Epithelial cell of proximal tubule (primary cell): ENCODE data around the gene FAM168B. TPM values are rescaled to one million over a fixed set of nuclear protein-coding genes. Genes with fewer than 3 reads are reported as not detected.
"Not testable (repeated sequence)": the region's sequence is repeated elsewhere in the genome, so short reads cannot be mapped to it uniquely, and the experiment has no call there.

Source experiments
- DNase-seq: peaks from one replicate; pipeline ENCODE4 v3.0.0-alpha.2; 2011; ENCODE audit warnings: low read depth
- H3K4me3 ChIP-seq: 2 replicates; pipeline ENCODE4 v1.5.1; 2011; ENCODE audit warnings: low read depth, mild to moderate bottlenecking, low read length
- total RNA-seq: library from RNA; depleted of rRNA; stranded (reverse); fragments of >200 nt; gene quantifications from 2 replicates; pipeline ENCODE4 v1.2.3, GENCODE V29; 2015
- TF ChIP-seq, protein P1 (sequence below): conservative IDR thresholded peaks from 2 replicates; pipeline ENCODE4 v1.5.1; 2012; ENCODE audit warnings: low read depth, mild to moderate bottlenecking, low read length

Gene FAM168B
- total RNA-seq, 1 donor from 2014 or later, result 97.3 TPM

DNA sequence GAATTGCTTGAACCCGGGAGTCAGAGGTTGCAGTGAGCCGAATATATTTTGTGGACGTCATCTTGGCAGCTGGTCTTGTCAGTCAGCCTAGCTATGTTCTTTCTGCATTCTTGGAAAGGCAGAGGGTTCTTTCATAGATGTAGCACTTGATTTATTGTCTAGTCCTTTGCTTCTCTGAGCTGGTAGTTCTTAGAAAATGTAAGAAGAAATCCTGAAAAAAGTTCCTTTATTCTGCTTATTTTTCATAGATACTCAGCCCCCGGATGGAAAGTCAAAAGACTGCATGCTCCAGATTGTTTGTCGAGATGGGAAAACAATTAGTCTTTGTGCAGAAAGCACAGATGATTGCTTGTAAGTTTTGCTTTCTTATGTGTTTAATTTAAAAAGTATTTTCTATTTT is 33.2 kb upstream of the FAM168B start:
- no peak overlapping the region for H3K4me3 ChIP-seq
- no peak for DNase-seq
- TF ChIP-seq, protein P1, sequence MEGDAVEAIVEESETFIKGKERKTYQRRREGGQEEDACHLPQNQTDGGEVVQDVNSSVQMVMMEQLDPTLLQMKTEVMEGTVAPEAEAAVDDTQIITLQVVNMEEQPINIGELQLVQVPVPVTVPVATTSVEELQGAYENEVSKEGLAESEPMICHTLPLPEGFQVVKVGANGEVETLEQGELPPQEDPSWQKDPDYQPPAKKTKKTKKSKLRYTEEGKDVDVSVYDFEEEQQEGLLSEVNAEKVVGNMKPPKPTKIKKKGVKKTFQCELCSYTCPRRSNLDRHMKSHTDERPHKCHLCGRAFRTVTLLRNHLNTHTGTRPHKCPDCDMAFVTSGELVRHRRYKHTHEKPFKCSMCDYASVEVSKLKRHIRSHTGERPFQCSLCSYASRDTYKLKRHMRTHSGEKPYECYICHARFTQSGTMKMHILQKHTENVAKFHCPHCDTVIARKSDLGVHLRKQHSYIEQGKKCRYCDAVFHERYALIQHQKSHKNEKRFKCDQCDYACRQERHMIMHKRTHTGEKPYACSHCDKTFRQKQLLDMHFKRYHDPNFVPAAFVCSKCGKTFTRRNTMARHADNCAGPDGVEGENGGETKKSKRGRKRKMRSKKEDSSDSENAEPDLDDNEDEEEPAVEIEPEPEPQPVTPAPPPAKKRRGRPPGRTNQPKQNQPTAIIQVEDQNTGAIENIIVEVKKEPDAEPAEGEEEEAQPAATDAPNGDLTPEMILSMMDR, result no peak

DNA sequence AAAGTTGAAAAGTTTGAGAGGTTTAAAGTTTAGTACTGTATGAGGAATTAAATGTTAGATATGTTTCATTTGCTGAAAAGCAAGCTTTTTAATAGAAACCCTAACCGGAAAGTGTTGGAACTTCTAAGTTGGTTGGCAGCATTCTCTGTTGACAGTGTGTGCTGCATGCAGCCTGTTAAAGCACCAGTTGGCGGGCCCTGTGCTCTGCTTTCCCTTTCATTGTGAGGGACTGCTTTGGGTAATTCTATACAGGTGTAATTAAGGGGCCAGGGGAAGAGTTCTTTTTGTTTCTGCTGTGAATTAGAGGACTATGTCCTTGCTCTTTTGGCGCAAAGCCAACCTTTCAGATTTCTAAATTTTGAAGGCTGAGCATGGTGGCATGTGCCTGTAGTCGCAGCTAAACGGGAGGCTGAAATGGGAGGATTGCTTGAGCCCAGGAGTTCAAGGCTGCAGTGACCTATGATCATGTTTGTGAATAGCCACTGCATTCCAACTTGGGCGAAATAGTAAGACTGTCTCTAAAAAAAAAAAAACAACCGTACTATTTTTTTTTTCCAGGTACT is 32.0 kb upstream of the FAM168B start:
- TF ChIP-seq, protein P1, result no peak
- no peak overlapping the region for H3K4me3 ChIP-seq
- DNase-seq, result no peak

DNA sequence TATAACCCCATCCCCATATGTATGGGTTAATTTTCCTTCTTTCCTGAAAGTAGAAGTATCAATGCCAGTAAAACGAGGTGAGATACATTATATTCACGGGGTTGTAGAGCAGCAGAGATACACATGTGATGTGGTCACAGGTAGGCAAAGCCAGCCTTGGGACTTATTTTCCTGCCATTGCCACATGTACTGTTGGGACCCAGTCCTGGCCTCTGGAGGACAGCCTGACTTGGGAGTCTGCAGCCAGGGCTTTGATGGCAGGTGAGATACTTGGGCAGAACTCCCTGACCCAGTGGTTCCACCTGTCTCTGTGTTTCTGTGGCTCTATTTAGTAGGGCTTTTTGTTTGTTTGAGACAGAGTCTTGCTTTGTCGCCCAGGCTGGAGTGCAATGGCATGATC is 29.9 kb upstream of the FAM168B start:
- TF ChIP-seq, protein P1, result no peak
- H3K4me3 ChIP-seq, result no peak overlapping the region
- DNase-seq, result no peak

DNA sequence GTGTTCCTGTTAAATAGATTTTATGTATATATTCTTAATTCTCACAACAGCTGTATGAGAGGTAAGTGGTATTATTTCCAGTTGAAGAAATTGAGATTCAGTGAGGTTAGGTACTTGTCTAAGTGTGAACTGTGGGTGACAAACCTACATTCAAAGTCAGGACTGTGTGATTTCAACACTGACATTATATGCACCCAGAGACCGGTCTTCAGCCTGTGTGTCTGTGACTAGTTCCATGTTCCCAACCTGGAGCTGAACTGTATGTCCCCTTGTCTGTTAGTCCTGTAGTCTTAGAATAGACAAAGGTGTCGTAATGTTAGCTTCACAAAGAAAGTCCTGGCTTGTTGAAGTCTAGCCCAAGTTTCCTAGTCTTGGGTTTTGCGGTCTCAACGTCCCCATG is 29.2 kb upstream of the FAM168B start:
- no peak overlapping the region for H3K4me3 ChIP-seq
- no peak for DNase-seq
- TF ChIP-seq, protein P1, result no peak

DNA sequence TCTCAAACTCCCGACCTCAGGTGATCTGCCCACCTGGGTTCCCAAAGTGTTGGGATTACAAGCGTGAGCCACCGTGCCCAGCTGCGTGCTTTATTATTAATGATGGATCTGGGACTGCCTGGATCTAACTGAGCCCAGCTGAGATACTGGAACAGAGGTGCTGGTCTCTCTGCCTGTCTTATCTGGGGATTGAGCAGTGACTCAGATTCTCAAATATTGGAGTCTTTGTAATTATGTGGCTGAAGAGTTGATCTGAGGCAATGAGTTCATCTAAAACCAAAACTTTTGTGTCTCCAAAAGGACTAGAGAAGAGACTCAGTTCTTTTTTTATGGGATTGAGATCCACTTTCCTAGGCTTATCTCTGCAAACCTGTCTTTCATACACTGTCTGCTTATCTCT is 28.2 kb upstream of the FAM168B start:
- TF ChIP-seq, protein P1, result no peak
- no peak overlapping the region for H3K4me3 ChIP-seq
- no peak for DNase-seq

DNA sequence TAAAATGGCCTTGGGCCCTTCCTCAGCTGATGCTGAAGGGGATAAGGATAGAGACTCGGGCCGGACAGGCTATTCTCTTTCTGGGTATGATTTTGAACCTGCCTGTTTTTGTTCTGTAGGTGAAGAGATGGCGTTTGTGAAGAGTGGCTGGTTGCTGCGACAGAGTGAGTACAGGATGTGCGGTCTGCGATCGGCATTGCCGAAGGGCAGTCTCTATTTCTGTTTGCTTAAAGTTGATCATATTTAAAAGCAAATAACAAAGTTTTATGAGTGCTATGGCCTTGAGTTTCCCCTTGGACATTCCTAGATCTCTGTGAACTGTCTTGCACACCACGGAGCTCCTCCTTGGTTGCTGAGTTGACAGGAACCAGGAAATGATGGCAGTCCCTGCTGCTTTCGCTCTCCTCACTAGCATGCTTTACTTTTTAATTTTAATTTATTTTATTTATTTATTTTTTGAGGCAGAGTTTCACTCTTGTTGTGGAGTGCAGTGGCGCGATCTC is 27.6 kb upstream of the FAM168B start:
- no peak for DNase-seq
- TF ChIP-seq, protein P1, result no peak
- no peak overlapping the region for H3K4me3 ChIP-seq

DNA sequence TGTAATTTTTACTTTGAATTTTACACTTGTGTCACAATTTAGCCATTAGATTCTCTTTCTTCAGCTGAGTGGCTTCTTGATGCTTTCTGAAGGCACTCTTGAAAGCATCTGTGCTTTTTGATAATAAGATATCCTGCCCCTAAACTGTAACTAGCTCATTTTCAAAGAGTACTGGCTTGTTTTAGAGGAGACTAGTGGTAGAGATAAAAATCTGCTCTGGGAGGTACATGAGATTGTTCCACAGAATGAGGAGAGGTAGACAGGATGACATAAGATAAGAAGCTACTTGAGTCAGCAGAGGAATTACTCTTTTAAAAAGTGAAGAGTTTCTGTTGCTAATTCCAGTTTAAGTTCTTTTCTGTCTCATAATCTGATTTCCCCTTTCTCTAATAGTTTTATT is 22.5 kb upstream of the FAM168B start:
- DNase-seq, result no peak
- TF ChIP-seq, protein P1, result no peak
- H3K4me3 ChIP-seq, result no peak overlapping the region

DNA sequence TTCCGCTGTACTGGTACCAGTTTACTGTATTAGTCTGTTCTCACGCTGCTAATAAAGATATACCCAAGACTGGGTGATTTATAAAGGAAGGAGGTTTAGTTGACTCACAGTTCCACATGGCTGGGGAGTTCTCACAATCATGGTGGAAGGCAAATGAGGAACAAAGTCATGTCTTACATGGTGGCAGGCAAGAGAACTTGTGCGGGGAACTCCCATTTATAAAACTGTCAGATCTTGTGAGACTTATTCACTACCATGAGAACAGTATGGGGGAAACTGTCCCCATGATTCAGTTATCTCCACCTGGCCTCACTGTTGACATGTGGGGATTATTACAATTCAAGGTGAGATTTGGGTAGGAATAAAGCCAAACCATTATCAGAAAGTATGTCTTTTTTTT is 21.7 kb upstream of the FAM168B start:
- H3K4me3 ChIP-seq, DNase-seq: not testable (repeated sequence)
